Stimulated activated CD4-positive, alpha-beta T cell treated with anti-CD3 and anti-CD28 coated beads, Interleukin-2, amount 100 ng/mL, for 48 hours (primary cell): ENCODE measurements around the gene C6orf163.
A peak's percentile ranks its signal among the peaks of the same experiment; 100 is the strongest.

Experiments
- DNase-seq, 2 donors: peaks; one replicate each; pipeline ENCODE4 v3.0.0-alpha.2; 2020

The C6orf163 gene

DNA sequence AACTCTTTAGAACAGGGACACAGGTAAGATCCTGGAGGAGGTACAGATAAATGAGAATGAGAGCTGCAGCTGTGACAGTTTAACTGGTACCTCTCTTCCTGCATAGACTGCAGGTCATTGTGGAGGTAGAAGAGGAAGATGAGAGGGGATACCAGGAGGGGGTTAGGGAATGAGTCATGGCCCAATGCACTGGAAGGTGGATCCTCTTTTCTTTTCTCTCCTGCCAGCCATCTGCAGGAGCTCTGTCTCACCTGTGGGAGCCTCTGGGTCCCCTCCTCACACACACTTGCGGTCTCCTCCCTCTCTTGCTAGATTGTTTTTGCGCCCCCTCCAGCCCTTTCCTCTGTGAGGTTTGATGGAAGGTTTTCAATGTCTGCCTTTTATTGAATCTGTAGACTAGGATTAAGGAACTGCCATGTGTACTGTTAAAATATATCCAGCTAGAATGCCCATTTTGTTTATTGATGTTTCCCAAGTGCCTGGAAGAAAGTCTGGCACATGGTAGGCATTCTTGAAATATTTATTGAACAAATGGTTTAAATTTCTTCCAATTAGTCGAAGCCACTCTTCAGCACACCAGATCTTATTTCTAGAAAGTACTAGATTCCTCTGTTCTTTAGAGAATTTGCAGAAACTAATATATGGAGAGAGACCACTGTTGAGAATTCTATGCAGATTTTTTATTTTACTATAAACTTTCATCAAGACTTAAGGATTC is 13.0 kb downstream of the C6orf163 start:
- no peak for DNase-seq

- DNase-seq = no peak
Observed at GRCh38 chr6:87364602-87365252, 20.1 kb downstream of the C6orf163 start.

GRCh38 chr6:87366072-87366827 is 21.6 kb downstream of the C6orf163 start:
- no peak for DNase-seq

- no peak for DNase-seq
Observed at GRCh38 chr6:87366899-87367298, 22.3 kb downstream of the C6orf163 start.

- no peak for DNase-seq
Observed at GRCh38 chr6:87373377-87373776, 28.8 kb downstream of the C6orf163 start.

- DNase-seq = no peak
Observed at GRCh38 chr6:87375315-87375714, 30.7 kb downstream of the C6orf163 start.

DNA sequence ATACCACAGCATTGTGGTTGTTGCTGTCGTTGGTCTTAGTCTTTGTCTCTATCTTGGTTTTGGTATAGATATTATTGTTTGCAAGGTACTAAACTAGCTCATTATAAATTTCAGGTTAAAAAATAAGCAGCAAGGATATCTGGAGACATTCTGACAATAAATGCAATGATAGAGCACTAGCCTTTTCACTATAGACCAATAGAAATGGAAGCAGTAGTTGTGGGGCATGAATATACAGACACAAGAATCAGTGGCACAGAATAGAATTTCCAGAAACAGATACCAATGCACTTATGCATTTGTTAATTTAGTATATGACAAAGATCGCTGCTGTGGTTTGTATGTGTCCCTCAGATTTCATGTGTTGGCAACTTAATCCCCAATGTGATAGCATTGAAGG is 32.0 kb downstream of the C6orf163 start:
- DNase-seq = no peak

DNA sequence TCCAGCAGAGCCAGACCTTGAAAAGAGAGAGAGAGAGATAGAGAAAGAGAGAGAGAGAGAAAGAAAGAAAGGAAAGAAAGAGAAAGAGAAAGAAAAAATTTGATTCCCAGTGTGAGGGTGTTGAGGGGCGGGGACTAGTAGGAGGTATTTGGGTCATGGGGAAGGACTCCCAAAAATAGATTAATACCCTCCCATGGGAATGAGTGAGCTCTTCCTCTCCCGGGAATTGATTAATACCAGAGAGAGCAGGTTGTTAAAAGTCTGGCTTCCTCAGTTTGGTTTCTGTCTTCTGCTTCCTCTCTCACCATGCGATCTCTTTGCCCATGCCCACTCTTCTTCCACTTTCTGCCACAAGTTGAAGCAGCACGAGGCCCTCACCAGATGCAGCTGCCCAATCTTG is 34.3 kb downstream of the C6orf163 start:
- DNase-seq = no peak

GRCh38 chr6:87382861-87383260 is 38.2 kb downstream of the C6orf163 start:
- DNase-seq = no peak

DNA sequence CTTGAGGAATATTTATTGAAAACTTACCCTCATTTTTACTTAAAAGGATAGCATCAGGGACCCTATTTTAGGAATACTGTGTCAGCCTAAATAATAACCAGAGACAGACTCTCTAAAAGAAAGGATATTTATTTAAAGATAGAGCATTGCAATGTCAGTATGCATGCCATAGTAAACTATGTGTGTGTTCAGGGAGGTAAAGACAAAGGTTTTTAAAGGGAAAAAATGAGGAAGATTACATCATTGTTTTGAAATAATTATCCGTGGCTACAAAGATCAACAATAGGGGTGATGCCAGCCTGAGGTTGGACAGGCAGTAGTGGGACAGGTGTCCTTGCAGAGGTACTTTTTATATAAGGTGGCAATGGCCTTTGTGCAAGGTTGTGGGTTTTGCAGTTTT is 39.4 kb downstream of the C6orf163 start:
- no peak for DNase-seq

- DNase-seq = no peak
Observed at GRCh38 chr6:87384449-87384848, 39.8 kb downstream of the C6orf163 start.

- DNase-seq = no peak
Observed at GRCh38 chr6:87391334-87391733, 46.7 kb downstream of the C6orf163 start.

DNA sequence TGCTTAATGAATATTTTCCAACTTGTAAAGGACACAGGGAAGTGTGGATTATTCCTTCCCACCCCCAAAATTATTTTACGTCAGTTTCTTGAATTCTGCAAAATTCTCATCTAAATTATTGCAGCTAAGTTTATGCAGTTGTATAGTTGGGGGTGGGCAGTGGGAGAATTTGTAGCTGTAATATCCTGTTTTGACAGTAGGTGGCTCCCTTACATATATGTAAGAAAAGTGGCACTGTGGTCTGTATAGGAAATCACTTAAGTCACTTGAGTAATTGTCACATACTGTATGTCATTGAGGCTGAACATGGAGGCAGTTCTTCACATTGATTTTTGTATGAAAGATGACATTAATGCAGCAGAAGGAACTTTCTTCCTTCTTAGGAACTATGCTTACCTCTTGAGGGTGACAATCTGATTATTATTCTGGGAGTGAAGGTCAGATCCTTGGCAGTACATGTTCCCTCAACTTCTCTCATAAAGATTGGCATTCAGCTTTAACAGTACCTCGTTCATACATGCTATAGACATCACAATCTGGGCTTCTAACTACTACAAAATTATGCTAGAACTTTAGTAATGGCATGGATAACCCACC is 48.5 kb downstream of the C6orf163 start:
- DNase-seq = peak; percentile 7 to 30

DNA sequence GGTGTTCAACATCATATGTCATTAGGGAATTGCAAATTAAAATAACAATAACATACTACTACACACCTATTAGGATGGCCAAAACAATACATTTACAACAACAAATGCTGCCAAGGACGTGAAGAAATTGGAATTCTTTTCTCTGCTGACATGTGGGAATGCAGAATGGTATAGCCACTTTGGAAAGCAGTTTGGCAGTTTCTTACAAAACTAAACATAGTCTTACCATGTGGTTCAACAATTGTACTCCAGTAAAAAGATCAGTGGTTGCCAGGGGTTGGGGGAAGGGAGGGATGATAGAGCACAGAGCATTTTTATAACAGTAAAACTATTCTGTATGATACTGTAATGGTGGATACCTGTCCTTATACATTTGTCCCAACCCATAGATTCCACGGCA is 50.8 kb downstream of the C6orf163 start:
- DNase-seq = no peak

DNA sequence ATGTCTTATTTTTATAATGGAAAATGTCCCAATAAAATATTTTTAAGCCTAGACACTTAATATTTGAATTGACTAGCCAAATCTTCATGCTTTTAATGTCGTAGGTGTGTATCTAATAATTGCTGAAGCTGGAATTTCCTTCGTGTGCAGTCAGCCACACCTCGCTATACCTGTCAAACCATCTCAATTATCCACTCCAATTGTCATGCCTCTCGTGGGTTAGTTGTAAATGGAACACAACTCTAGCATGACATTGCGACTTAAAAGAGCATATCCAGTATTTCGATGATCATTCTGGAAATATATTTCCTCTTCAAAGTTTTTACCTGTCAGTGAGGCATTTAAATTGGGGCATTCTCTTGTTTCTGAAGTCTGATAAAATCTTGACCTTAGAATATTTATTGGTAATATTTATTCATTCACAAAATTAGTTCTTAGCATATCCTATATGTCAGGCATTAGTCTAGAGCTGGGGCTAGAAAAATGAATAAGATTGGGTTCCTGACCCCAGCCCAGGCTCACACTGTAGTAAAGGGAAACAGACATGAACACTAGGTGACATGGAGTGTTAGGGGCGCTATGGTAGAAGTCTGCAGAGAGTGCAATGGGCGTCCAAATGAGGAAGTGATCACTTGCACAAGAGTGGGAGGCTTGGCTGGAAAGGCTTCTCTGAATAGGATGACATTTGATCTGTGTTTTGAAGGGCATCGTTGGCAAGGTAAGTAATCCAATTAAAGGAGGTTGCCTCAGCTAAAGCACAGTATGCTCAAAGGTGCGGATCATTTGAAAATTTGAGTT is 52.2 kb downstream of the C6orf163 start:
- DNase-seq = no peak

GRCh38 chr6:87397656-87398055 is 53.0 kb downstream of the C6orf163 start:
- no peak for DNase-seq

- DNase-seq = no peak
Observed at GRCh38 chr6:87401832-87402231, 57.2 kb downstream of the C6orf163 start.

- DNase-seq = no peak
Observed at GRCh38 chr6:87407561-87407900, 62.9 kb downstream of the C6orf163 start.

DNA sequence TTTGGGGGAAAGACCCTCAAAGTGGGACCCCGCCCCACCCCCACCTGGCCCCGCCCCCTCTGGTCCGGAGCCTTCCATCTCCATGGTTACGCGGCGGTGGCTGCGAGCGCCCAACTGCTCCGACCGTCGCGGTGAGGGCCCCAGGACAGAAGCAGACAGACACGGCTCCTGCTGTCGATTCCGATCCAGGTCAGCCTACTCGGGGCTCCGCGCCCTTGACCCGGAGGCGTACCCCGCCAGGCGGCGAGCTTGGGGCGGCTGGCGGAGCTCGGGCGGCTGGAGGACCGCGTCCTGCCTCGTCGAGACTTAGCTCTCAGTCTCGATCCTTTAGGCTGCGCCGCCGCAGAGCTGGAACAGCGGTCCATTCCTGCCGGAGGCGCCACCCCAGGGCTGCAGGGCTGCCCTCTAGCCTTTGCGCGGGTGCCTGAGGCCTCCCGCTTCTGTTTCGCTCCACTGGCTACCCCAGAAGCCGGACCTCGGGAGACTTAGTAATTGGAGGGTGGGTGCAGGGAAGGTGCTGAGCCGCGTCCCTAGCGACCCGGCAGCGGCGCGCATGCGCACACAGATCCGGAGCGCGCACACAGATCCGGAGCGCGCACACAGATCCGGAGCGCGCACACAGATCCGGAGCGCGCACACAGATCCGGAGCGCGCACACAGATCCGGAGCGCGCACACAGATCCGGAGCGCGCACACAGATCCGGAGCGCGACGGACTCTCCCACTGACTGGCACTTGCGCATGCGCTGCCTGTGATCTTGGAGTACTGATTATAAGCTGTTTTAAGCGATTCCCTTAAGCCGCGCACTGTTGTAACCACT is 63.5 kb downstream of the C6orf163 start, which contains the start of gene CFAP206:
CFAP206 (plus strand) TSS at position 72 of the 820 bp plus-strand sequence. CDS start 1,868 bp downstream, outside the sequence.
- DNase-seq = peak; percentile 65 to 67

DNA sequence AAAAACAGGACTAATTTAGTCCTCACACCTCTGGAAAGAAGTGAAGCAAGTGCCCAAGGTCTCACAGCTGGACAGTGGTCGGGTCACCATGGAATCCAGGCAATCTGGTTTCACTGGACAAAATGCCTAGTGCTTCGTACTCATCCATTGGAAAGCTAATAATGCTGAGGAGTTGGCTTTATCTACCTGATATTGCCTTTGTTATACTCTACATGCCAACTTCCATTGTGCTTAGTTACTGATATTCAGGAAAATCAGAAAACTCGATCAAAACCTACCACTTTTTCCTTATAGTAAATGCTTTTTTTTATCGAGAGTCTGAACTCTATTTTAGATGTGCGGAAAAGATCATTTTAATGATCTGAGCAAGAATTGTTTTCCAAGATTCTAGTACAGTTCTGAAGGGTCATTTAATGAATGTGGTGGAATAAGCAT is 64.1 kb downstream of the C6orf163 start:
- no peak for DNase-seq
